ENCODE measurements around the gene ITGB7.

ITGB7 gene

GRCh38 chr12:53207042-53207441 is at the start of gene ITGB7:
Gene ITGB7 (minus strand): TSS chr12:53207251. CDS start chr12:53200443, 6,808 bp downstream.
- peak in 1 of 2 donors; percentile 46 for DNase-seq (ENCODE audit: extremely low read depth in 1 of 2, low read depth in 1 of 2)

DNA sequence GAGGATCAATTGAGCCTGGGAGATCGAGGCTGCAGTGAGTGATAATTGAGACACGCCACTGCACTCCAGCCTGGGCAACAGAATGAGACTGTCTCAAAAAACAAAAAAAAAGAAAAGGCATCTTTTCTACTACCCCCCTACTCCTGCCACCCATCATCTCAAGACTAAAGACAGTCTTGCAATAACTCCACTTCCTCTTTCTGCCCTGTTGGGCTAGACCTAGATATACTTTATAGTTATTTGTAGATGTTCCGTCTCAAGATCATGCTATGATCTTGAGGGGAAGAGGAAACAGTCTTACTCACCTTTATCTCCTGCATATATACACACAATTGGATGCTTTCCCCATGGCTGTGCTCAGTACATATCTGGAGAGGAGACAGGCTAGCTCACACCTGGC is 48.9 kb upstream of the ITGB7 start:
- no peak for DNase-seq (ENCODE audit: extremely low read depth in 1 of 2, low read depth in 1 of 2)

DNA sequence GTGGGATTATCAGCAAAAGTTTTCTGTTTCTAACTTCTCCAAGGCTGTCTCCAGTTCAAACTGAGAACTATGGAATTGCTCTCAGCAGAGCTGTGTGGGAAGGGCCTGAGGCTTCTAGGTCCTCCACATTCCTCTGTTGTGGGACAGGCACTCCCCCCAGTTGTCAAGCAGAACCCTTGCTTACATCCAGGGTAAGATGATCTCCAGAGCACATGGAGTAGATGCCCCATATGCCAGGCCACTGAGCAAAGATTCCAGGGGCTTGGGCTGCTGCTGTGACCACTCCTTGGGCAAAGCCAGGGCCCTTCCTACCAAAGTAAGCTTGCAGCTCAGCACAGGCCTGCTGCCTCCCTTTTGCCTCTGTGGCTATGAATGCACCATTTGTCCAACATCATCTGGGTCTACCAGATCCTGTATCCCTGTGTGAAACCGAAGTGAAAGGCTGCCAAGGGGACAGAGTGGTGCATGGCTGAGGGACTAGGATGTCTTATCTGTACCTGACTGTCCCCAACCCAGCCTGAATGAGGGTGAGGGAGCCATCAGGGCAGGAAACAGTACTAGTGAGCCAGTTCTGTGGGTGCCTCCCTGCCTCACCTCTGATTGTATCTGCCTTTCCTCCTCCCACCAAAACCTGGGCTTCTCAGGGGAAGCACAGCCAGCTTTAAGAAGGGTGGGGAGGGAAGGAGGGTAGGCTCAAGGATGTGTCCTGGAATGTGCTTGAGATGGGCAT is 47.9 kb upstream of the ITGB7 start:
- no peak for DNase-seq (ENCODE audit: extremely low read depth in 1 of 2, low read depth in 1 of 2)

DNA sequence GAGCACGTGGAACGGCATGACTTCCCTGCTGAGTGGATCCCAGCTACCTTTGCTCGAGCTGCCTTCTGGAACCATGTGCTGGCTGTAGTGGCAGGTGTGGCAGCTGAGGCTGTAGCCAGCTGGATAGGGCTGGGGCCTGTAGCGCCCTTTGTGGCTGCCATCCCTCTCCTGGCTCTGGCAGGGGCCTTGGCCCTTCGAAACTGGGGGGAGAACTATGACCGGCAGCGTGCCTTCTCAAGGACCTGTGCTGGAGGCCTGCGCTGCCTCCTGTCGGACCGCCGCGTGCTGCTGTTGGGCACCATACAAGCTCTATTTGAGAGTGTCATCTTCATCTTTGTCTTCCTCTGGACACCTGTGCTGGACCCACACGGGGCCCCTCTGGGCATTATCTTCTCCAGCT is 46.2 kb upstream of the ITGB7 start:
- no peak for DNase-seq (ENCODE audit: extremely low read depth in 1 of 2, low read depth in 1 of 2)

GRCh38 chr12:53252349-53252916 is 45.4 kb upstream of the ITGB7 start:
- no peak for DNase-seq (ENCODE audit: extremely low read depth in 1 of 2, low read depth in 1 of 2)

GRCh38 chr12:53251477-53252348 is 44.7 kb upstream of the ITGB7 start:
- peak in 1 of 2 donors; percentile 57 for DNase-seq (ENCODE audit: extremely low read depth in 1 of 2, low read depth in 1 of 2)

GRCh38 chr12:53245286-53245685 is 38.2 kb upstream of the ITGB7 start:
- DNase-seq (ENCODE audit: extremely low read depth in 1 of 2, low read depth in 1 of 2): no peak

DNA sequence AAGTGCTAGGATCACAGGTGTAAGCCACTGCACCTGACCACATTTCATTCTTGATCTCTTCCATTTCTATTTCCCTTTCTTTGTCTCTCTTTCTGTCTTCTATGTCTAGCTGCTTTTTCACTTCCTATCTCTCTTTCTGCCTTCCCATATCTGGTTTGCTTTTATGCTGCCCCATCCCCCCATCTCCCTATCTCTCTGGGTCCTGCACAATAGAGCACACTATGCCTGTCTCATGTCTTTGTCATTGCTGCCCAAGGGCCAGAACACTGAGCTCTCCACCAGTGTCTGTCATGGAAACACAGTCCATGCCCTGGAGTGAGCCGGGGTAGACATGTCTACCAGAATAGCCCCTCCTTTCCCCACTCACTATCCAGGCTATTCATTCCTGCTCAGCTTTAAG is 37.3 kb upstream of the ITGB7 start:
- DNase-seq (ENCODE audit: extremely low read depth in 1 of 2, low read depth in 1 of 2): no peak

- no peak for DNase-seq (ENCODE audit: extremely low read depth in 1 of 2, low read depth in 1 of 2)
Observed at GRCh38 chr12:53241623-53242412, 34.8 kb upstream of the ITGB7 start.

DNA sequence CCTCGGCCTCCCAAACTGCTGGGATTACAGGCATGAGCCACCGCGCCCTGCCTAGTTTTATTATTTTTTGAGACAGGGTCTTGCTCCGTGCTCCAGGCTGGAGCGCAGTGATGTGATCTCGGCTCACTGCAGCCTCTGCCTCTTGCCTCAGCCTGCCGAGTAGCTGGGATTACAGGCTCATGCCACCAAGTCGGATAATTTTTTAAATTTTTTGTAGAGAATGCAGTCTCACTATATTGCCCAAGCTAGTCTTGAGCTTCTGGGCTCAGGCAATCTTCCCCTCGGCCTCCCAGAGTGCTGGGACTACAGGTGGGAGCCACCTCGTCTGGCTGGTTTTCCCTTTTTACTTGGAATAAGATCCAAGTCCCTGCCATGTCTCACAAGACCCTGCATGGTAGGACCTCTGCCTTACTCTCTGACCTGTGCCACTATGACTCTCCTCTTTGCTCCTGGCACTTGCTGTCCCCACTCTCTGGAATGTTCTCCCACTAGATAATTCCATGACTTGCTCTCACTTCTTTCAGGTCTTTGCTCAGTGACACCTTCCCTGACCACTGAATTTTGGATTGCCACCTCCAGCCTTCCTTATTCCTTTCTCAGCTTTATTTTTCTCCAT is 32.7 kb upstream of the ITGB7 start:
- DNase-seq (ENCODE audit: extremely low read depth in 1 of 2, low read depth in 1 of 2): no peak

- DNase-seq (ENCODE audit: extremely low read depth in 1 of 2, low read depth in 1 of 2): no peak
Observed at GRCh38 chr12:53236443-53237111, 29.5 kb upstream of the ITGB7 start.

DNA sequence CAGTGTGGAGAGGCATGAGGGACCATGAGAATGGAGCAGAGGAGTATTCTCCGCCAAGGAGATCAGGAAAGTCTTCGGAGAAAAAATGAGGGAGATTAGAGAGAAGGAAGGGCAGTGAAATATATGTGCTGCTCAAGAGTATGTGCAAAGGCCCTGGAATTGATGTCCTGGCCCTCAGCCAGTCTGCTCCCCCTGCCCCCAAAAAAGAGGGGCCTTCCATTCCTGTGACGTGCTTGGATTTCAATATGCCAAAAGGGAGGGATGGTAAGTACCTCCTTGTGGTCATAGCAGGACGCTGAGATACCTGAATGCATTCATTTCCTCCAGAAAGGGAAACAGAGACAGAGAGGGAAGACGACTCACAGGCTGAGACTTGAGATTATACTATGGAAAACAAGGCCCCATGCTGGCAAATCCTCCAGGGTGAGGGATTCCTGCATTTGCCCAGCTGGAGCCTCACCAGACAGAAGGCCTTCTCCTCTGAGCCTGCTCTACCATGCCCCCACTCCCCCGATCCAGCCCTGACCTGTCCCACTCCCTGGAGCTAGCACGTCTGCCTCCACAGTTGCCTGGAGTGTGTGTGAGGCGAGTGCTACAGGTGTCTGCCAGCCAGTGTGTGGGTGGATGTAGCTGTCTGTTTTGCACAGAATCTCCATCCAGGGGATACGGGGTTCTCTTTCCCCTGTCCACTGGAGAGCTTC is 28.8 kb upstream of the ITGB7 start:
- DNase-seq (ENCODE audit: extremely low read depth in 1 of 2, low read depth in 1 of 2): no peak

DNA sequence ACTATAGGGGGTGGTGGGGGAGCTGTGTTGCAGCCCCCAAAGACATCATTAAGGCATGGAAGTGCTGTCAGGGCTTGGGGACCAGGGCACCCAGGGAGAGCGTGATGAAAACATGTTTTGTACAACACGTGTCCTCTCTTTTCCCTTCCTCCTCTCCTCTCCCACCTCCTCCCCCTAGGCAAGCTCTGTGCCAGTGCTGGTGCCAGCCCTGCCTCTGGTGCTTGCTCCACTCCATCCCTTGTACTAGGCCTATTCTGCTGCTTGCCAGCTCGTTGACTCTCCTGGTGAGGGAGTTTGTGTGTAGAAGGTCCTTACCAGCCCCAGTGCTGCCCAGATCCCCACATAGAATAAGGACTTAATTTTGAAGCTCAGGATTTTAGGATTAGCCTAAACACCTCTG is 28.1 kb upstream of the ITGB7 start:
- no peak for DNase-seq (ENCODE audit: extremely low read depth in 1 of 2, low read depth in 1 of 2)

DNA sequence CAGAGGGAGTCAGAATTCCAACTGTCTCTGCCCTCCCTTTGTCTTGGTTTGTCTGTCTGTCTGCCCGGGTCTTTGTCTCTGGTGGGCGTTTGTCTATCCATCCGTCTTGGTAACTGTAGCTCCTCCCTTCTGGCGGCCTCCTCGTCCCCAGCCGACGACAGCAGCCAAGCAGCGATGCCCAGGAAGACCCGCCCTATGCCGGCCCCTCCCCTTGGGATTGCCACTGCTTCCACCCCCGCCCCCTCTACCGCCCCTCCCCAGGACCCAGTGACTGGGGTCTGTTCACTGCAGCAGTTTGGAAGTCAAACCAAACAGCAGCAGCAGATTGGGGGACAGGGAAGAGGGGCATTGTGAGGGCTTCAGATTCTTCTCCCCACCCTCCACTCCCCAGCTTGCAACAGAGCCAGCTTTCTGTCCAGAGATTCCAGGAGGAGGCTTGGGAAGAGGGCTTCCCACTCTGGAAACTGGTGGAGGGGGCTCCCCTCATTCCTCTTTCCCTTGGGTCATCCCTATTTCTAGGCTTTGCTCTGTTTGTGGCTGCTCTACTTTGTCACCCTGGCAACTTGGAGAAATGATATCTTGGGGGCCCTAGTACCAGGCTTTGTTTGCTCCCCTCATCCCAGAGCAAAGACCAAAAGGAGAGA is 27.3 kb upstream of the ITGB7 start:
- DNase-seq (ENCODE audit: extremely low read depth in 1 of 2, low read depth in 1 of 2): no peak

GRCh38 chr12:53233671-53234121 is 26.6 kb upstream of the ITGB7 start:
- no peak for DNase-seq (ENCODE audit: extremely low read depth in 1 of 2, low read depth in 1 of 2)

DNA sequence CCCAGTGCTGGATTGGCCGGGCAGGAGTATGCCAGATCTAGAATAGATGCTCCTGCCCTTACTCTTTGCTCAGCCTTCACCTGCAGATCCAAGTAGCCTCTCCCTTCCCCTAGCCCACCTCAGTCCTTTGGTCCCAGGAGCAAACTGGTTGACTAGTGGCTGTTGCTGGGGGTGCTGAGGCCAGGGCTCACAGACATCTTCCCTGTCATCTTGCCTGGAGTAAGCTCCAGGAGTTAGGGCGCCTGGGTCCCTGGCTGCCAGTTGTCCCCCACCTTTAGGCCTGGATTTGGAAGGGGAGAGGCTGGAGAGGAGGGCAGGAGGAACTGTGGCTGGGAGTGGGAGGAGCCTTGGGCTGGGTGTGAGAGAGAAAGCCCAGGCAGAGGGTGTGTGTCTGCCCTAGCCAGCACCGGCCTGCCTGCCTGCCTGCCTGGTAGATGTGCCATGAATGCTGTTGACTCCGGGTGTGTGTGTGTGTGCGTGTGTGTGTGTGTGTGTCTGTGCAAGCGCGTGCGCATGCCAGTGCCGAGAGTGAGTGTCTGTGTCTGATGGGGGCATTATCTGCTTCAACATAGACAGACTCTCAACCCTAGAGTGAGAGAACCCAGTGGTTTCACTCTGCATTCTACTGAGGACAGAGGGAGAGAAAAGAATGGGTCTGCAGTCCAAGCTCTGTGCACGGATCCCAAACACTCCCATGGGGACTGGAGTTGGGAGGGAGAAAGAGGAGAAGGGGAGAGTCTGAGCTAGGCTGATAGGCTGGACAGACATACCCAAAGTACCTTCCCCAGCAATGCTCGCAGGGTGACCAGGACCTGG is 25.8 kb upstream of the ITGB7 start:
- no peak for DNase-seq (ENCODE audit: extremely low read depth in 1 of 2, low read depth in 1 of 2)

- peak; percentile 46 to 50 for DNase-seq (ENCODE audit: extremely low read depth in 1 of 2, low read depth in 1 of 2)
Observed at GRCh38 chr12:53231921-53232645, 25.0 kb upstream of the ITGB7 start, which contains the start of gene RARG. Gene RARG (minus strand): TSS chr12:53232209. CDS start chr12:53227545, 4,664 bp downstream.

GRCh38 chr12:53231671-53231920 is 24.5 kb upstream of the ITGB7 start:
- no peak for DNase-seq (ENCODE audit: extremely low read depth in 1 of 2, low read depth in 1 of 2)

Measured in activated CD8-positive, alpha-beta memory T cell treated with anti-CD3 and anti-CD28 coated beads for 1 hour (primary cell).